Breast epithelium (tissue), 3 donors: ENCODE results near the gene SNX14.

ENCODE experiments used
- POLR2A ChIP-seq: fragments of 450-650 bp; IDR thresholded peaks from one replicate; pipeline ENCODE4 v1.6.1; 2016; ENCODE audit warnings: antibody characterized with exemption, mild to moderate bottlenecking, moderate library complexity
- TF ChIP-seq, protein P1 (sequence below), 3 donors: fragments of 450-650 bp; IDR thresholded peaks; one replicate each; pipeline ENCODE4 v1.5.1; 2016 to 2017; ENCODE audit warnings: antibody characterized with exemption in 3 of 3, mild to moderate bottlenecking in 3 of 3, moderate library complexity in 3 of 3

DNA sequence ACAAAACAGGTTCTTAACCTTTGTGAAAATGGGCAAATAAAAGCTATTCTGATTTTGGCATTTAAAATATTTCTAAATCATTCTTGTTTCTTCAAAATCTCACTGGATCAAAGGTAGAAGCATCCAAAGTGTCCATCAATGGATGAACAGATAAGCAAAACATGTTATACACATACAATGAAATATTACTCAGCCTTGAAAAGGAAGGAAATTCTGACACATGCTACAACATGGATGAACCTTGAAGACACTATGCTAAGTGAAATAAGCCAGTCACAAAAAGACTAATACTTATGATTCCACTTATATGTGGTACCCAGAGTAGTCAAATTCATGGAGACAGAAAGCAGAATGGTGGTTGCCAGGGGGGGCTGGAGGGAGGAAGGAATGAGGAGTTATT, 45.9 kb downstream of the SNX14 start:
- TF ChIP-seq, protein P1, sequence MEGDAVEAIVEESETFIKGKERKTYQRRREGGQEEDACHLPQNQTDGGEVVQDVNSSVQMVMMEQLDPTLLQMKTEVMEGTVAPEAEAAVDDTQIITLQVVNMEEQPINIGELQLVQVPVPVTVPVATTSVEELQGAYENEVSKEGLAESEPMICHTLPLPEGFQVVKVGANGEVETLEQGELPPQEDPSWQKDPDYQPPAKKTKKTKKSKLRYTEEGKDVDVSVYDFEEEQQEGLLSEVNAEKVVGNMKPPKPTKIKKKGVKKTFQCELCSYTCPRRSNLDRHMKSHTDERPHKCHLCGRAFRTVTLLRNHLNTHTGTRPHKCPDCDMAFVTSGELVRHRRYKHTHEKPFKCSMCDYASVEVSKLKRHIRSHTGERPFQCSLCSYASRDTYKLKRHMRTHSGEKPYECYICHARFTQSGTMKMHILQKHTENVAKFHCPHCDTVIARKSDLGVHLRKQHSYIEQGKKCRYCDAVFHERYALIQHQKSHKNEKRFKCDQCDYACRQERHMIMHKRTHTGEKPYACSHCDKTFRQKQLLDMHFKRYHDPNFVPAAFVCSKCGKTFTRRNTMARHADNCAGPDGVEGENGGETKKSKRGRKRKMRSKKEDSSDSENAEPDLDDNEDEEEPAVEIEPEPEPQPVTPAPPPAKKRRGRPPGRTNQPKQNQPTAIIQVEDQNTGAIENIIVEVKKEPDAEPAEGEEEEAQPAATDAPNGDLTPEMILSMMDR (IDR thresholded peaks at IDR 0.05) = no peak
- no peak for TF ChIP-seq POLR2A
